H1 (cell line): ENCODE results near the gene TFDP1. TPM values are rescaled to one million over a fixed set of nuclear protein-coding genes. Genes with fewer than 3 reads are reported as not detected.

Experiments used
- CTCF ChIA-PET: fragments of 300-600 bp; sonication (Branson Sonifier 250); formaldehyde crosslinking; loops from one replicate; lab custom pipeline; 2021; ENCODE audit not compliant: partially characterized antibody; lab: Charles Lee
- POLR2A ChIA-PET: fragments of 300-600 bp; sonication (Branson Sonifier 250); formaldehyde crosslinking; loops from one replicate; lab custom pipeline; 2021; ENCODE audit warnings: inconsistent platforms; ENCODE audit not compliant: partially characterized antibody; lab: Charles Lee
- DNase-seq, 2 experiments: peaks; one replicate each; pipeline versions ENCODE4 v3.0.0 to v3.0.0-alpha.2; 2010 to 2022; ENCODE audit warnings: low spot score in 2 of 2, low read depth in 1 of 2, mixed read lengths in 1 of 2
- FAIRE-seq: peaks from 2 replicates; lab custom pipeline; 2011; peaks lifted over from hg19 to GRCh38; lab: Jason Lieb, UNC
- H2AFZ ChIP-seq: 2 replicates; pipeline ENCODE4 v1.8.1; 2012; ENCODE audit warnings: low read length, inconsistent platforms
- H2AK5ac ChIP-seq: 2 replicates; pipeline ENCODE4 v1.6.1; 2013; ENCODE audit warnings: low read depth, low read length
- H2BK120ac ChIP-seq: replicated peaks from 2 replicates; pipeline ENCODE3; 2013; ENCODE audit warnings: low read depth, low read length, inconsistent platforms
- H2BK12ac ChIP-seq: 2 replicates; pipeline ENCODE4 v1.6.1; 2013; ENCODE audit warnings: low read depth, low read length
- H2BK15ac ChIP-seq: 2 replicates; pipeline ENCODE4 v1.6.1; 2013; ENCODE audit warnings: low read length
- H2BK20ac ChIP-seq: 2 replicates; pipeline ENCODE4 v1.6.1; 2013; ENCODE audit warnings: low read length
- H2BK5ac ChIP-seq: 2 replicates; pipeline ENCODE4 v1.6.1; 2013; ENCODE audit warnings: low read depth, low read length
- H3K14ac ChIP-seq: 2 replicates; pipeline ENCODE4 v1.6.1; 2013; ENCODE audit warnings: inconsistent platforms; ENCODE audit not compliant: insufficient read length
- H3K18ac ChIP-seq: 2 replicates; pipeline ENCODE4 v1.6.1; 2013; ENCODE audit warnings: low read length; ENCODE audit errors: extremely low read depth
- H3K23ac ChIP-seq: 2 replicates; pipeline ENCODE4 v1.6.1; 2013; ENCODE audit warnings: inconsistent platforms; ENCODE audit not compliant: insufficient read length
- H3K23me2 ChIP-seq: 2 replicates; pipeline ENCODE4 v1.6.1; 2013; ENCODE audit warnings: low read depth, low read length
- H3K27ac ChIP-seq: 2 replicates; pipeline ENCODE4 v1.6.1; 2011; ENCODE audit warnings: low read depth, low read length, inconsistent platforms
- H3K27me3 ChIP-seq, 4 experiments: replicated peaks in 1 of 4; 1 replicate in 1 of 4; 2 replicates in 3 of 4; pipeline versions ENCODE4 v1.6.1 to v1.8.1; 2011 to 2013; ENCODE audit warnings: low read length in 3 of 4, mild to moderate bottlenecking in 3 of 4, inconsistent platforms in 2 of 4, mixed read lengths in 2 of 4, moderate library complexity in 1 of 4; ENCODE audit not compliant: control insufficient read depth in 3 of 4, insufficient read depth in 3 of 4; ENCODE audit errors: extremely low read depth in 1 of 4
- H3K36me3 ChIP-seq, 4 experiments: 2 replicates each; pipeline versions ENCODE4 v1.6.1 to v1.8.1; 2011 to 2013; ENCODE audit warnings: mild to moderate bottlenecking in 4 of 4, low read length in 3 of 4, moderate library complexity in 2 of 4, control low read depth in 1 of 4, inconsistent platforms in 1 of 4; ENCODE audit not compliant: insufficient read depth in 4 of 4, control insufficient read depth in 2 of 4
- H3K4ac ChIP-seq: replicated peaks from 2 replicates; pipeline ENCODE3; 2013; ENCODE audit warnings: low read length, low read depth, mixed read lengths, inconsistent platforms; ENCODE audit not compliant: insufficient read length
- H3K4me1 ChIP-seq, 4 experiments: replicated peaks in 1 of 4; 1 replicate in 1 of 4; 2 replicates in 3 of 4; pipeline versions ENCODE4 v1.6.1 to v1.8.1; 2011 to 2013; ENCODE audit warnings: low read length in 3 of 4, inconsistent platforms in 2 of 4, mixed read lengths in 1 of 4; ENCODE audit not compliant: insufficient read depth in 4 of 4, control insufficient read depth in 3 of 4
- H3K4me2 ChIP-seq, 2 experiments: 2 replicates each; pipeline versions ENCODE4 v1.6.1 to v1.8.1; 2011 to 2013; ENCODE audit warnings: low read depth in 2 of 2, low read length in 2 of 2, control low read depth in 1 of 2, inconsistent platforms in 1 of 2, mild to moderate bottlenecking in 1 of 2; ENCODE audit not compliant: insufficient read depth in 1 of 2
- H3K4me3 ChIP-seq, 4 experiments: fragments of 200-600, 300-600 bp in 1 of 4; sonication (generic), shearing (Covaris generic), sonication (Bioruptor Twin) in 1 of 4; 2 replicates each; pipeline versions ENCODE4 v1.5.1 to v1.8.1; 2011 to 2016; ENCODE audit warnings: low read length in 4 of 4, low read depth in 3 of 4, control low read depth in 2 of 4, inconsistent platforms in 2 of 4, mild to moderate bottlenecking in 2 of 4, mixed read lengths in 1 of 4, moderate library complexity in 1 of 4; ENCODE audit not compliant: insufficient read depth in 2 of 4; ENCODE audit errors: extremely low read depth in 1 of 4
- H3K56ac ChIP-seq: replicated peaks from 2 replicates; pipeline ENCODE3; 2013; ENCODE audit warnings: low read depth, mild to moderate bottlenecking, mixed read lengths, low read length, inconsistent platforms; ENCODE audit not compliant: insufficient read length
- H3K79me1 ChIP-seq: 2 replicates; pipeline ENCODE4 v1.6.1; 2013; ENCODE audit warnings: low read depth, low read length, control low read depth
- H3K79me2 ChIP-seq, 2 experiments: 2 replicates each; pipeline versions ENCODE4 v1.6.1 to v1.8.1; 2012 to 2013; ENCODE audit warnings: low read length in 2 of 2, mild to moderate bottlenecking in 2 of 2, inconsistent platforms in 1 of 2; ENCODE audit not compliant: insufficient read depth in 2 of 2, control insufficient read depth in 1 of 2
- H3K9ac ChIP-seq, 4 experiments: replicated peaks in 1 of 4; 1 replicate in 1 of 4; 2 replicates in 3 of 4; pipeline versions ENCODE4 v1.6.1 to v1.8.1; 2011 to 2013; ENCODE audit warnings: low read depth in 3 of 4, low read length in 3 of 4, control low read depth in 2 of 4, mild to moderate bottlenecking in 2 of 4, moderate library complexity in 2 of 4, inconsistent platforms in 1 of 4; ENCODE audit errors: extremely low read depth in 1 of 4
- H3K9me3 ChIP-seq, 2 experiments: 2 replicates each; pipeline versions ENCODE4 v1.6.1 to v1.8.1; 2012 to 2013; ENCODE audit warnings: mild to moderate bottlenecking in 2 of 2, moderate library complexity in 2 of 2, control low read depth in 1 of 2, inconsistent platforms in 1 of 2, low read depth in 1 of 2, low read length in 1 of 2, mixed read lengths in 1 of 2; ENCODE audit not compliant: insufficient read depth in 2 of 2
- H4K20me1 ChIP-seq, 2 experiments: replicated peaks in 1 of 2; 2 replicates each; pipeline versions ENCODE3 to v1.8.1; 2011 to 2013; ENCODE audit warnings: inconsistent platforms in 2 of 2, low read length in 2 of 2, mild to moderate bottlenecking in 1 of 2; ENCODE audit not compliant: insufficient read depth in 2 of 2, control insufficient read depth in 1 of 2
- H4K5ac ChIP-seq: 2 replicates; pipeline ENCODE4 v1.6.1; 2013; ENCODE audit warnings: low read length, low read depth, mixed read lengths, inconsistent platforms; ENCODE audit not compliant: insufficient read length
- H4K8ac ChIP-seq: 2 replicates; pipeline ENCODE4 v1.8.0; 2013; ENCODE audit warnings: mild to moderate bottlenecking, moderate library complexity, low read length, inconsistent platforms; ENCODE audit not compliant: insufficient read depth; ENCODE audit errors: extremely low read depth
- H4K91ac ChIP-seq: replicated peaks from 2 replicates; pipeline ENCODE3; 2013; ENCODE audit warnings: low read length, mixed read lengths, inconsistent platforms; ENCODE audit not compliant: insufficient read length
- JUND ChIP-seq: IDR thresholded peaks from 2 replicates; pipeline ENCODE4 v1.6.1; 2011; ENCODE audit warnings: mild to moderate bottlenecking, improper control_type of control experiment, low read length
- RAD21 ChIP-seq, 2 experiments: IDR thresholded peaks in 1 of 2; conservative IDR thresholded peaks in 1 of 2; 2 replicates each; pipeline ENCODE4 v1.6.1; 2011; ENCODE audit warnings: low read depth in 2 of 2, low read length in 2 of 2, improper control_type of control experiment in 1 of 2, inconsistent platforms in 1 of 2, mild to moderate bottlenecking in 1 of 2, moderate library complexity in 1 of 2
- SAP30 ChIP-seq: fragments of 300-600 bp; sonication (generic); IDR thresholded peaks from 2 replicates; pipeline ENCODE4 v1.7.1; 2012; ENCODE audit warnings: low read length, moderate library complexity, mild to moderate bottlenecking, inconsistent platforms; ENCODE audit not compliant: insufficient read depth, insufficient replicate concordance
- YY1 ChIP-seq: IDR thresholded peaks from 2 replicates; pipeline ENCODE4 v1.6.1; 2011; ENCODE audit warnings: low read depth, mild to moderate bottlenecking, low read length
- WGBS, 2 experiments: shearing (Covaris generic) in 1 of 2; methylation state at CpG; one replicate each; pipeline versions ENCODE4 v1.1.6 to v1.1.7; 2013 to 2015; ENCODE audit warnings: low lambda C conversion rate in 2 of 2, mixed read lengths in 2 of 2, inconsistent platforms in 1 of 2, low coverage in 1 of 2, missing lambda C conversion rate in 1 of 2; ENCODE audit not compliant: insufficient replicate concordance in 2 of 2, insufficient coverage in 1 of 2, insufficient read length in 1 of 2; ENCODE audit errors: extremely low coverage in 1 of 2, missing lambda C conversion rate in 1 of 2; 5-methylcytosine and 5-hydroxymethylcytosine counted together
- polyA plus RNA-seq, 7 experiments: library from polyadenylated mRNA; depleted of rRNA in 3 of 7; stranded (reverse) in 5 of 7; unstranded in 2 of 7; fragments of >200 nt in 5 of 7; fragments of 200-250 nt in 2 of 7; gene quantifications; 1 replicate in 5 of 7; 2 replicates in 1 of 7; 4 replicates in 1 of 7; pipeline versions ENCODE4 v1.2.1 to v1.2.3, GENCODE V29; 2011 to 2013; ENCODE audit warnings: missing spikeins in 2 of 7, mixed read lengths in 2 of 7
- total RNA-seq: library from RNA; stranded (reverse); fragmentation: NEBNext Ultra II Directional; extraction: Animal tissue kit (Norgen Biotek cat#: 25700); gene quantifications from 2 replicates; pipeline ENCODE4 v1.2.1, GENCODE V29; 2021
- TF ChIP-seq, protein P1 (sequence below), 3 experiments: IDR thresholded peaks; 1 replicate in 2 of 3; 2 replicates in 1 of 3; pipeline versions ENCODE4 v1.5.1 to v1.6.1; 2011; ENCODE audit warnings: low read length in 3 of 3, mild to moderate bottlenecking in 3 of 3, inconsistent platforms in 2 of 3, low read depth in 1 of 3, moderate library complexity in 1 of 3; ENCODE audit not compliant: insufficient read depth in 1 of 3; ENCODE audit errors: control extremely low read depth in 1 of 3

The TFDP1 gene
- total and polyA plus RNA-seq, 2 of the 8 experiments (the other 6 are each of a cell fraction or from before 2014, with no cell fraction given), result 43.6 to 81.9 TPM

DNA sequence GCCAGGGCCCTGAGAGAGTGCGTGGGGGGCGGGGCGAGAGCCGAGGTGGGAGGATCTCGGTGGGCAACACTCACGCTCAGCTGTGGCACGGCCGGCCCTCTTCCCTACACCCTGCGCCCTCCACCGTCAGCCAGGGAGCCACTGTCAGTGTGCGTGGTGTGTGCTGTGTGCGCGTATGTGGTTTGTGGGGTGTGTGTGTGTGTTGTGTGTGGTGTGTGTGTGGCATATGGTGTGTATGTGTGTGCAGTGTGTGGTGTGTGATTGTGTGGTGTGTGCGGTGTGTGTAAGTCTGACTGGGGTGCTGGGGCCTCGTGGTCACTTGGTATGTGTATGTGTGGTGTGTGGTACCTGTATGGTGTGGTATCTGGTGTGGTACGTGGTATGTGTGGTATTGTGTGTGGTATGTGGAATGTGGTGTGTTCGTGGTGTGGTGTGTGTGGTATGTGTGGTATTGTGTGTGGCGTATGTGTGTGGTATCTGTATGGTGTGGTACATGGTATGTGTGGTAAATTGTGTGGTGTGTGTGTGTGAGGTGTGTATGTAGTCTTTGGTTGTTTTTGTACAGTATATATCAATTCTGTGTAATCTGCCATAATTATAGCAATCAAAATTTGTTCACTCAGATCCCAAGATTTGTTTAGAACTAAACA lies 87.6 kb downstream of the TFDP1 start:
- H2BK12ac ChIP-seq, result peak overlapping the region; percentile 96; the same call in 1 of the 2 replicates
- peaks cover 0 to 4% of the 10 kb centered on the region in 2 experiments for H4K20me1 ChIP-seq
- no peaks in the 10 kb centered on the region; a peak in 1 of 8 replicates for H3K36me3 ChIP-seq
- POLR2A ChIA-PET, result no interaction called here
- peaks cover 5% of the 10 kb centered on the region; the same call in 1 of the 2 replicates for H3K23me2 ChIP-seq
- no peak for FAIRE-seq
- H4K5ac ChIP-seq, result no peak overlapping the region
- H3K9me3 ChIP-seq, result no peaks in the 10 kb centered on the region
- 0 out of 2 replicates have a peak overlapping the region, but pooled peaks have one; percentile 77 for H2BK5ac ChIP-seq
- H3K4ac ChIP-seq, result peak overlapping the region; percentile 100
- H3K4me1 ChIP-seq, result no peaks in the 10 kb centered on the region; a peak in 1 of 7 replicates
- H3K18ac ChIP-seq, result no peak overlapping the region
- no peak overlapping the region for H3K27ac ChIP-seq
- H3K27me3 ChIP-seq, result no peaks in the 10 kb centered on the region
- TF ChIP-seq, protein P1, sequence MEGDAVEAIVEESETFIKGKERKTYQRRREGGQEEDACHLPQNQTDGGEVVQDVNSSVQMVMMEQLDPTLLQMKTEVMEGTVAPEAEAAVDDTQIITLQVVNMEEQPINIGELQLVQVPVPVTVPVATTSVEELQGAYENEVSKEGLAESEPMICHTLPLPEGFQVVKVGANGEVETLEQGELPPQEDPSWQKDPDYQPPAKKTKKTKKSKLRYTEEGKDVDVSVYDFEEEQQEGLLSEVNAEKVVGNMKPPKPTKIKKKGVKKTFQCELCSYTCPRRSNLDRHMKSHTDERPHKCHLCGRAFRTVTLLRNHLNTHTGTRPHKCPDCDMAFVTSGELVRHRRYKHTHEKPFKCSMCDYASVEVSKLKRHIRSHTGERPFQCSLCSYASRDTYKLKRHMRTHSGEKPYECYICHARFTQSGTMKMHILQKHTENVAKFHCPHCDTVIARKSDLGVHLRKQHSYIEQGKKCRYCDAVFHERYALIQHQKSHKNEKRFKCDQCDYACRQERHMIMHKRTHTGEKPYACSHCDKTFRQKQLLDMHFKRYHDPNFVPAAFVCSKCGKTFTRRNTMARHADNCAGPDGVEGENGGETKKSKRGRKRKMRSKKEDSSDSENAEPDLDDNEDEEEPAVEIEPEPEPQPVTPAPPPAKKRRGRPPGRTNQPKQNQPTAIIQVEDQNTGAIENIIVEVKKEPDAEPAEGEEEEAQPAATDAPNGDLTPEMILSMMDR (IDR thresholded peaks at IDR 0.05; ENCODE audit: control extremely low read depth in 1 of 3, insufficient read depth in 1 of 3, low read depth in 1 of 3, low read length in 3 of 3), result no peak
- TF ChIP-seq JUND, result no peak
- no peak for TF ChIP-seq RAD21 (IDR thresholded peaks at IDR 0.05 in 1 of 2, conservative IDR thresholded peaks at IDR 0.05 in 1 of 2; ENCODE audit: low read depth in 2 of 2, low read length in 2 of 2)
- TF ChIP-seq YY1, result no peak
- no peak for TF ChIP-seq SAP30
- H3K14ac ChIP-seq, result no peak overlapping the region
- peak overlapping the region; percentile 98 for H4K91ac ChIP-seq
- CTCF ChIA-PET, result interaction anchor here (1.0 to 2.1 kb wide), 2 partner anchors 23 to 53 kb away, joined by 3 to 11 read pairs; no protein-coding TSS in a partner anchor
- DNase-seq, result no peak
- 86 to 100% methylated on average over 1 to 18 of the region's 18 CpGs for WGBS, 2 experiments
- H3K23ac ChIP-seq, result no peak overlapping the region
- H2BK120ac ChIP-seq, result peak overlapping the region; percentile 43
- H3K9ac ChIP-seq, result no peak overlapping the region; a peak in 1 of 7 replicates
- no peak overlapping the region for H2BK20ac ChIP-seq
- H3K4me2 ChIP-seq, result no peak overlapping the region
- peak overlapping the region; percentile 100 for H3K56ac ChIP-seq
- H4K8ac ChIP-seq, result no peak overlapping the region
- peak overlapping the region; percentile 28 for H2AK5ac ChIP-seq
- H2AFZ ChIP-seq, result no peak overlapping the region
- H3K79me1 ChIP-seq, result no peaks in the 10 kb centered on the region
- no peaks in the 10 kb centered on the region for H3K79me2 ChIP-seq
- peak overlapping the region; percentile 2; the same call in 1 of the 2 replicates for H2BK15ac ChIP-seq
- H3K4me3 ChIP-seq, result no peak overlapping the region
